ENCODE data around the gene SERPINB11. TPM values are rescaled to one million over a fixed set of nuclear protein-coding genes. Genes with fewer than 3 reads are reported as not detected.

SERPINB11 gene
- total RNA-seq, 2 experiments from 2014 or later, result not detected

GRCh38 chr18:63681449-63682340 is 21.1 kb upstream of the SERPINB11 start:
- Histone ChIP-seq H3K27me3 (ENCODE audit: control insufficient read depth in 1 of 2, insufficient read depth in 2 of 2, low read length in 2 of 2) (no peaks in the 10 kb centered on the region), H3K4me3 (ENCODE audit: low read length) (no peak overlapping the region), H3K27ac (ENCODE audit: low read depth in 1 of 2, low read length in 2 of 2) (no peak overlapping the region), H3K36me3 (ENCODE audit: insufficient read depth, low read length) (no peaks in the 10 kb centered on the region), H3K4me1 (ENCODE audit: insufficient read depth, low read length) (no peaks in the 10 kb centered on the region), H3K9me3 (ENCODE audit: control insufficient read depth in 1 of 2, insufficient read depth in 1 of 2, low read length in 2 of 2) (peaks cover 0 to 3% of the 10 kb centered on the region in 2 experiments)
- H3K27ac Mint-ChIP-seq, result no peak overlapping the region
- CTCF ChIA-PET, result no interaction called here
- POLR2A ChIA-PET, result no interaction called here
- peaks cover 7% of the 10 kb centered on the region for H3K27me3 Mint-ChIP-seq
- intact Hi-C loops (cut with DNase I, micrococcal nuclease), result no loop called here
- no peaks in the 10 kb centered on the region for H3K9me3 Mint-ChIP-seq
- no peak for ATAC-seq (ENCODE audit: poor library complexity)
- H3K4me1 Mint-ChIP-seq (ENCODE audit: low read depth), result no peaks in the 10 kb centered on the region
- no peak for TF ChIP-seq CTCF (IDR thresholded peaks at IDR 0.05)
- DNase-seq, result no peak
- no peaks in the 10 kb centered on the region for H3K36me3 Mint-ChIP-seq (ENCODE audit: low read depth)
- no peak overlapping the region for H3K4me3 Mint-ChIP-seq

- H3K9me3 ChIP-seq (ENCODE audit: control insufficient read depth in 1 of 2, insufficient read depth in 1 of 2, low read length in 2 of 2), result peaks cover 0 to 9% of the 10 kb centered on the region in 2 experiments
- H3K36me3 ChIP-seq (ENCODE audit: insufficient read depth, low read length), result no peaks in the 10 kb centered on the region
- intact Hi-C loops (cut with DNase I, micrococcal nuclease), result no loop called here
- H3K36me3 Mint-ChIP-seq (ENCODE audit: low read depth), result no peaks in the 10 kb centered on the region
- DNase-seq (no peak), ATAC-seq (ENCODE audit: poor library complexity) (no peak)
- ChIA-PET POLR2A (no interaction called here), CTCF (no interaction called here)
- H3K4me3 ChIP-seq (ENCODE audit: low read length), result no peak overlapping the region
- no peaks in the 10 kb centered on the region for H3K4me1 Mint-ChIP-seq (ENCODE audit: low read depth)
- TF ChIP-seq CTCF (IDR thresholded peaks at IDR 0.05), result no peak
- H3K4me3 Mint-ChIP-seq, result no peak overlapping the region
- peaks cover 13% of the 10 kb centered on the region for H3K27me3 Mint-ChIP-seq
- no peak overlapping the region for H3K27ac Mint-ChIP-seq
- H3K9me3 Mint-ChIP-seq, result no peaks in the 10 kb centered on the region
- H3K4me1 ChIP-seq (ENCODE audit: insufficient read depth, low read length), result no peaks in the 10 kb centered on the region
- H3K27ac ChIP-seq (ENCODE audit: low read depth in 1 of 2, low read length in 2 of 2), result no peak overlapping the region
- peaks cover 0 to 3% of the 10 kb centered on the region in 2 experiments for H3K27me3 ChIP-seq (ENCODE audit: control insufficient read depth in 1 of 2, insufficient read depth in 2 of 2, low read length in 2 of 2)
Measured at GRCh38 chr18:63683152-63683551, 19.6 kb upstream of the SERPINB11 start.

- no peak overlapping the region for H3K27ac ChIP-seq (ENCODE audit: low read depth in 1 of 2, low read length in 2 of 2)
- peaks cover 0 to 3% of the 10 kb centered on the region in 2 experiments for H3K27me3 ChIP-seq (ENCODE audit: control insufficient read depth in 1 of 2, insufficient read depth in 2 of 2, low read length in 2 of 2)
- CTCF ChIA-PET, result no interaction called here
- intact Hi-C loops (cut with DNase I, micrococcal nuclease), result no loop called here
- H3K36me3 ChIP-seq (ENCODE audit: insufficient read depth, low read length), result no peaks in the 10 kb centered on the region
- Mint-ChIP-seq H3K9me3 (no peaks in the 10 kb centered on the region), H3K27ac (no peak overlapping the region), H3K4me1 (ENCODE audit: low read depth) (no peaks in the 10 kb centered on the region), H3K27me3 (peaks cover 13% of the 10 kb centered on the region), H3K36me3 (ENCODE audit: low read depth) (no peaks in the 10 kb centered on the region), H3K4me3 (no peak overlapping the region)
- H3K4me3 ChIP-seq (ENCODE audit: low read length), result no peak overlapping the region
- H3K4me1 ChIP-seq (ENCODE audit: insufficient read depth, low read length), result no peaks in the 10 kb centered on the region
- H3K9me3 ChIP-seq (ENCODE audit: control insufficient read depth in 1 of 2, insufficient read depth in 1 of 2, low read length in 2 of 2), result peaks cover 0 to 13% of the 10 kb centered on the region in 2 experiments
- DNase-seq (no peak), ATAC-seq (ENCODE audit: poor library complexity) (no peak)
- no peak for TF ChIP-seq CTCF (IDR thresholded peaks at IDR 0.05)
- POLR2A ChIA-PET, result no interaction called here
Measured at GRCh38 chr18:63683890-63684289, 18.9 kb upstream of the SERPINB11 start.

Data from CD4-positive, alpha-beta T cell (primary cell).